Coronary artery (tissue), 2 donors: ENCODE data around the gene NT5C2.

Source experiments
- DNase-seq: peaks from one replicate; pipeline ENCODE4 v3.0.0-alpha.2; 2017; ENCODE audit warnings: low spot score
- H3K27ac ChIP-seq, 2 donors: fragments of 200-600 bp; sonication (generic); one replicate each; pipeline ENCODE4 v1.5.1; 2016 to 2019
- H3K4me3 ChIP-seq: fragments of 200-600 bp; sonication (generic); 2 replicates; pipeline ENCODE4 v1.5.1; 2016; ENCODE audit warnings: mild to moderate bottlenecking, moderate library complexity
- CTCF ChIP-seq: fragments of 200-600 bp; sonication (generic); IDR thresholded peaks from one replicate; pipeline ENCODE4 v1.5.1; 2019; ENCODE audit warnings: antibody characterized with exemption

NT5C2 gene

GRCh38 chr10:103193107-103193819, at the start of gene NT5C2:
Gene NT5C2, minus strand, starts transcription at chr10:103193272. Its CDS starts 18,314 bp downstream, at chr10:103174958.
- DNase-seq = peak; percentile 84
- Histone ChIP-seq H3K4me3 (peak within 1 kb of the TSS; percentile 90), H3K27ac (peak within 1 kb of the TSS; percentile 92 to 98)
- TF ChIP-seq CTCF = no peak

- H3K4me3 ChIP-seq = no peak overlapping the region
- peak overlapping the region; percentile 57 to 68 for H3K27ac ChIP-seq
- TF ChIP-seq CTCF = no peak
- no peak for DNase-seq
Measured at GRCh38 chr10:103241262-103242011, 48.4 kb upstream of the NT5C2 start.

- no peak for TF ChIP-seq CTCF
- DNase-seq = no peak
- Histone ChIP-seq H3K4me3 (no peak overlapping the region), H3K27ac (peak overlapping the region; percentile 19 to 48)
Measured at GRCh38 chr10:103238506-103239252, 45.6 kb upstream of the NT5C2 start.

GRCh38 chr10:103235775-103236174, 42.7 kb upstream of the NT5C2 start:
- Histone ChIP-seq H3K27ac (no peak overlapping the region), H3K4me3 (no peak overlapping the region)
- TF ChIP-seq CTCF = no peak
- no peak for DNase-seq

GRCh38 chr10:103232772-103233488, 39.9 kb upstream of the NT5C2 start:
- H3K4me3 ChIP-seq = no peak overlapping the region
- DNase-seq = no peak
- no peak overlapping the region for H3K27ac ChIP-seq
- no peak for TF ChIP-seq CTCF

GRCh38 chr10:103232131-103232673, 39.1 kb upstream of the NT5C2 start:
- TF ChIP-seq CTCF = no peak
- peak overlapping the region in 1 of 2 donors; percentile 10 for H3K27ac ChIP-seq

More at GRCh38 chr10:103232131-103232673, 39.1 kb upstream of the NT5C2 start:
- no peak overlapping the region for H3K4me3 ChIP-seq
- DNase-seq = no peak
